ENCODE measurements around the gene PCDHGC3. TPM values are rescaled to one million over a fixed set of nuclear protein-coding genes. Genes with fewer than 3 reads are reported as not detected.

Gene PCDHGC3
- polyA plus RNA-seq, 12 donors, result 86.1 to 193 (median 119) TPM; not detected in 1

- DNase-seq, result no peak
These were observed 30.8 kb downstream of the PCDHGC3 start for GRCh38 chr5:141506381-141507155.

- DNase-seq, result peak; percentile 79
These were observed 31.8 kb downstream of the PCDHGC3 start for GRCh38 chr5:141507387-141508091.

GRCh38 chr5:141508440-141508797 lies 32.7 kb downstream of the PCDHGC3 start:
- no peak for DNase-seq

- DNase-seq, result peak; percentile 68
These were observed 33.2 kb downstream of the PCDHGC3 start for GRCh38 chr5:141508798-141509611.

- DNase-seq, result no peak
These were observed 34.4 kb downstream of the PCDHGC3 start for GRCh38 chr5:141510160-141510559.

GRCh38 chr5:141510850-141511601 lies 35.3 kb downstream of the PCDHGC3 start:
- no peak for DNase-seq

GRCh38 chr5:141511771-141512325 lies 36.1 kb downstream of the PCDHGC3 start:
- DNase-seq, result no peak

- peak; percentile 73 for DNase-seq
These were observed 36.7 kb downstream of the PCDHGC3 start for GRCh38 chr5:141512390-141512910.

- DNase-seq, result peak; percentile 69
These were observed 37.3 kb downstream of the PCDHGC3 start for GRCh38 chr5:141512911-141513626.

- peak; percentile 88 for DNase-seq
These were observed 38.0 kb downstream of the PCDHGC3 start for GRCh38 chr5:141513627-141514329.

GRCh38 chr5:141514330-141515133 lies 38.8 kb downstream of the PCDHGC3 start:
- peak; percentile 48 for DNase-seq

- DNase-seq, result no peak
These were observed 39.4 kb downstream of the PCDHGC3 start for GRCh38 chr5:141515141-141515540.

GRCh38 chr5:141515946-141516671 lies 40.3 kb downstream of the PCDHGC3 start:
- DNase-seq, result no peak

GRCh38 chr5:141516672-141517025 lies 40.9 kb downstream of the PCDHGC3 start:
- no peak for DNase-seq

GRCh38 chr5:141517312-141517711 lies 41.5 kb downstream of the PCDHGC3 start:
- DNase-seq, result no peak

- DNase-seq, result no peak
These were observed 42.3 kb downstream of the PCDHGC3 start for GRCh38 chr5:141517880-141518617.

GRCh38 chr5:141518618-141519015 lies 42.9 kb downstream of the PCDHGC3 start:
- DNase-seq, result no peak
